Activated CD4-positive, CD25-positive, alpha-beta regulatory T cell treated with anti-CD3 and anti-CD28 coated beads, Interleukin-2, amount 50 U/mL, for 16 hours (primary cell): ENCODE results near the gene SLC26A9.

Experiments used
- DNase-seq: peaks from one replicate; pipeline ENCODE4 v3.0.0-alpha.2; 2020; ENCODE audit warnings: low read depth, low spot score

The SLC26A9 gene

DNA sequence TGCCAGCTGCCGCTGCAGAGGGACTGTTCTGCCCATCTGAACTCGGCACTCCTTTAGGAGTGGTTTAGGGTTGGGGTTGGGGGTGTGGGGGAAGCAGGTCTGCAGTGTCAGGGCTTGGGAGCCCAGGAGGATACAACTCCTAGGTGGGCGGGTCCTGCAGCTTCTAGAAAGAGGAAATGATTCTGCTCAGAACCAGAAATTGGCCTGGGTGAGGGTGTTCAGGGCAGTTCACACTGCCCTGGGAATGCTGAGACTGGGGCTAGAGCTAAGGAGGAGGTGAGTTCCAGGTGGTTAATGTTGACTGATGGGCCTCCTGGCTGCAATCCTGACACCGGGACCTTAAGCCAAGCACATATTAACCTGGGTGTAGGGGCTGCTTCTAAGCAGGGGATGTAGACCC is 4.8 kb upstream of the SLC26A9 start:
- DNase-seq, result no peak

DNA sequence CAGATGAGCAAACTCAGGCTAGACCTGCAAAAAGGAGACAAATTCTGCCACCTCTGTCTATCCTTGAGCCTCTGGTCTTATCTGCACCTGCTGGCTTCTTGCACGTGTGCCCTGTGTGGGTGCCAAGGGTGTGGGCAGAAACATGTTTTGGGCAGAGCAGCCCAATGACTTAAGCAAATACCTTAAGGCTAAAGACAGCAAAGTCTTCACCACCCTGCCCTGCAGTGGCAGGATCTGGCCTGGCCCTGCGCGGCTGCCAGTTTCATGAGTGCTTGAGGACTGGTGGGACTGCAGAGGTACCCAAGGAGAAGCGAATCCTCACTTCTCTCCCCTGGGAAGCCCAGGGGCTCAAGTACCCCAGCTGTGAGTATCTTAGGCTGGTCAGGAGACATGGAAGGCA is 3.8 kb upstream of the SLC26A9 start:
- DNase-seq, result no peak

GRCh38 chr1:205945069-205945468 is 1.8 kb upstream of the SLC26A9 start:
- no peak for DNase-seq

DNA sequence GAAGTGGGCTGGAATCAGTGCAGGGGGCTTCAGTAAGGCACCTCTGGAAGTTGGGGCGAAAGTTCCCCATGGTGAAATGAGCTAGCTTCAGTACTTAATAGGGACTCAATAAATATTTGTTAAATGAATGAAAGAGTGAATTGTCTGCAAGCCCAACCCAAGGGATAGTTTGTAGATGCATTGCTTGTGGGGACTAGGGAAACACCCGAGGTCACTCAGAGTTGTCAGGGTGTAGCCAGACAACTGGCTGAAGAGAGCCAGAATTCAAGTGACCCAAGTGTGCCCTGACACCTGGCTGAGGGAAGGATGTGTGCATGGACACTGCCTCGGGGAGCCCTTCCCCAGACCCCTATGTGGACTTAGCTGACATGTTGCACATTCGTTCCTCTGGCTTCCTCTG is 1.3 kb upstream of the SLC26A9 start:
- DNase-seq, result no peak

DNA sequence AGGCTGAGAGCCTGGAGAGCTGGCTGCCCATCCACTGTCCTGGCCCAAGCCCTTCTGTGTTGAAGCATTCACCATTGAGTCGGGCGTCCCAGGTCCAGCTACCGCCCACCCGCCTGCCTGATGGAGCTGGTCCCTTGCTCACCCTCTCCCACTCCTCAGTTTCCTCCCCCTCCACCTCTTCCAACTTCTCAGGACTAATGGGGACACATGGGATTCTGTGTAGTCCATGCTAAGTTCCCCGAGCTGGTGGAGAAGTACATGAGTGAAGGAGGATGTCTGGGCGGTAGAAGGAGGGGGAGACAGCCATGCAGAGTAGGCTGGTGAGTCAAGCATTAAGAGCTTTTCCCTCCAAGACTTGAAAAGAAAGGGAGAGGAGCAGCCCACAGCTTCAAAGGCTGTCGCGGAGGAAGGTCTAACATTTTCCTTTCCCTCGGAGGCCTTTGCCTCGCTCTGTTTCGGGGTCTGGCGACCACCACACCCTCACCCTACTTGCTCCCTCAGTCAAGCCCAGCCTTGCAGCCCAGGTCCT is 561 bp downstream of the SLC26A9 start:
- no peak for DNase-seq

- DNase-seq, result no peak
Measured at GRCh38 chr1:205940710-205941109, 2.5 kb downstream of the SLC26A9 start.

DNA sequence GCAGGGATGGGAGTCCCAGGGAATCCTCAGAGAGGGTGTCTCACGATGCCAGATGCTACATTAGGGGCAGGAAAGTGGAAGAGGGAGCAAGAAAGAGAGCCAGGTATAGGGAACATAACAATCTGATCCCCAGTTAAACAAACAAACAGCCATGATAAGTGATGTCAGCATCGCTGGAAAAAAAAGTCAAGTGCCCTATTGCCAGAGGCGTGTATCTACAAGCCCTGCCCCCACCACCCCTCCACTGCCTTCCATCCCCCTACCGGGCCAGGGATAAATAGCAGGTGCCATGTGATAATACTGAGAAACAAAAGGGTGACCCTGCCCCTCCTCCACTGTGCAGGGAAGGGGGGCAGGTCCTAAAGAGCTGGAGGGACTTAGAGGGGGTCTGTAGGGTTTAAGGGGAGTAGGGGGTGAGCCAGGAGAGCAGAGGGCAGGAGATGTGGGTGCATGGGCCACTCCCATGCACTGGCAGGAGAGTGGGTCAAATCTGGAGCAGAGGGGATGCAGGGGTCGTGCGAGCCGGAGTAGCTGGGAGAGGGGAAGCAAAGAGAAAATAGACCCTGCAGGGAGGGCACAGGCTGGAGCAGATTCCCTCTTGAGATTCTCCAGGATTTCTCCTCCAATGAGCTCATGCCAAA is 3.4 kb downstream of the SLC26A9 start:
- no peak for DNase-seq

GRCh38 chr1:205938682-205939081 is 4.6 kb downstream of the SLC26A9 start:
- DNase-seq, result no peak

GRCh38 chr1:205936846-205937586 is 6.2 kb downstream of the SLC26A9 start:
- DNase-seq, result no peak

- DNase-seq, result no peak
Measured at GRCh38 chr1:205936311-205936710, 6.9 kb downstream of the SLC26A9 start.

GRCh38 chr1:205935869-205936268 is 7.4 kb downstream of the SLC26A9 start:
- DNase-seq, result no peak

DNA sequence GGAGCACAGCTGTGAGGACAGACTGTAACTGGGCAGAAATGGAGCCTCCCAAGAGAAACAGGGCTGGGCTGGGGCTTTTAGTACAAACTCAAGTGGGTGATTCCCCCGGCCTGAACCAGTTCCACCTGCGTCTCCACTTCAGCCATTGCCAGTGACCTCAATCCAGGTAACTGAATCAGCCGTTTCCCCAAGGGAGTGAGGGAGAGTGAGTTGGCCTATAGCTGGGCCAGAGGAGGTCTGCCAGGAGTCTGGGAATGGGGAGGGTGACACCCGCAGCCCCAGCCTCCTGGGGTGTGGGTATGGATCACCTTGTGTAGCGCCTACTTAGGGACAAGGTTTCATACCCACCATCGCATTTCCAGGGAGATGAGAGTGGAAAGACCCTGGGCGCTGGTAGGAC is 8.5 kb downstream of the SLC26A9 start:
- DNase-seq, result no peak

DNA sequence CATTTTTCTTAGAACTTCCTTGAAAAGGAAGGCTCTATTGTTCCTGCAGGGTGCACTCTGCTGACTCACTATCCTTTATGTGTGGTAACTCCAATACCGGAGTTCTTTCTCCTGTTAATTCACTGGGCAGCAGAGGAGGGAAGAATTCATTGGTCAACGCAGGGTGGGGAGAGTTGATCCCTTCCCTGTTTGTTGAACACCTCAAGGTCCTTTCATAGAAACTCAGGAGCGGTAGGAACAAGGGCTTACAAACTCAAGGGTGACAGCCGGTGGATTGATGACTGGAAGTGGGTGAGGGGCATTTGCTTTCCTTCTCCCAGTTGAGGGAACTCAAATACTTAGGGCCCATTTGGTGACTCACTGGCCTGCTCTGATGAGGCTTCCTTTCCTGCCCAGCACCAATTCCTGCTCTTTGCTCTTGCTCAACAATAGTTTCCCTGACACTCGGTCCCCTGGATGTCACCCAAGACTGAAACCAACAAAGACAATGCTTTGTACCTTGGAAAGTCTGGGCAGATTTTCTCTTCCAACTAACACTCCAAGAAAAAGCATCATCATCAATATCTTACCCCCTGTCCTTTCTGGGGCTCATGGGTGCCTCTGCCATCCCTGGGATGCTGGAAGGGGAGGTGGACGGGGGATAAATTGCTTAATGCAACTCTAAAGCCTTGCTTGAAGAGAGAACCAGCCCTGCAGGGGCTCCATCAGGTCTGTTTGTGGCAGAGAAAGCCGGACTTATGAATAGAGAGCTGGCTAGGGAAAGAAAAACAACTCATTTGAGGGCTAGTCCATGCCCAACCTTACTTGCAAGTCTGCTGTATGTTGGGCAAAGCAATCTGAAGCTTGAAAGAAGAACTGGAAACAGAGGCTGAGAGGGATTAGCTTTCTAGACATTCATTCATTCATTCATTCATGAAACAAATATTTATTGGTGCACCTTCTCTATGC is 9.3 kb downstream of the SLC26A9 start:
- DNase-seq, result no peak

DNA sequence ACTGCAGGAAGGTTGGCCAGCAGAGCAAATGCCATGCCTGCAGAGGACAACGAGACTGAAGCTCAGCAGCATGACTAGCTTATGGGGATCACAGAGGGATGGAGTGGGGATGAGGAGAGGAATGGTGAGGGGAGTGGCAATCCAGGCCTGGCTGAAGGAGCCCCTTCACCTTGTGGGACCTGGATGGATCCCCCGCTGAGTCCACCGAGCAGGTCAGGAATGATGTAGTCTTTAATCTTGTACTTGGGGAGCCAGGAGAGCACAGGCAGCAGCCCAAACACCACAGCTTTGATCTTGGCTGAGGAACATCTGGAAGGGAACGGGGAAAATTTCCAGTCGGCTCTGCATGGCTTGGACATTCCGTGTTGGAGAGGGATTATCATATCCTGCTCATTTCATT is 10.5 kb downstream of the SLC26A9 start:
- no peak for DNase-seq

GRCh38 chr1:205930799-205931281 is 12.4 kb downstream of the SLC26A9 start:
- DNase-seq, result no peak

- DNase-seq, result no peak
Measured at GRCh38 chr1:205930195-205930577, 13.1 kb downstream of the SLC26A9 start.

DNA sequence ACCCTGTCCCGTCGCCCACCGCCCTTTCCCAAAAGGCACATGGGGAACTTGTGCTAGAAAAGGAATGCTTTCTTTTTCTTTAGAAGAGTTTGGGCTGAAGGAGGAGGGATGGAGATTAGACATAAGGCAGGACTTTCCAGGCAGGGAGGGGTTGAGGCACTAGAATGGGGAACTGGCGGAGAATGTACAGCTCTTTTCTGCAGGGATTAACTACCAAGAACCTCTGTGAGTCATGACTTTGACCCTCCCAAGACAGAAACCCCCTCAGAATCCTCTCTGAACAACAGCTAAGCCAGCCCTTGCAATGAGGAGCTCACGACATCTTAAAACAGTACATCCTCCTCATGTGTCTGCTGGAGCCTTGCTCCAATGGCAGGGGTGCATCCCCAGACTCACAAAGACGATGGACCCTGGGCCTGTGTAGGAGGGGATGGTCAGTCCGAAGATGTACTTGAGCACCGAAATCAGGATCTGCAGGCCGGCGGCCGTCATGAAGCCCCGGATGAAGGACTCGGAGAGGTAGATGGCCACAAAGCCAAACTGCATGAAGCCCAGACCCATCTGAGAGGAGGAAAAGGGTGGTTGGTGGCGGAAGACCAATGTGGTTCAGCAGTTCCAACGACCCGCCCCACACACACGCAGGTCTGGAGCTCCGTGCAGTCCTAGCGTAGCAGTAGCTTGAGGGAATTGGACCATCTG is 13.6 kb downstream of the SLC26A9 start:
- DNase-seq, result no peak

GRCh38 chr1:205928317-205928716 is 14.9 kb downstream of the SLC26A9 start:
- no peak for DNase-seq

GRCh38 chr1:205927676-205928075 is 15.6 kb downstream of the SLC26A9 start:
- no peak for DNase-seq

GRCh38 chr1:205927247-205927646 is 16.0 kb downstream of the SLC26A9 start:
- no peak for DNase-seq

DNA sequence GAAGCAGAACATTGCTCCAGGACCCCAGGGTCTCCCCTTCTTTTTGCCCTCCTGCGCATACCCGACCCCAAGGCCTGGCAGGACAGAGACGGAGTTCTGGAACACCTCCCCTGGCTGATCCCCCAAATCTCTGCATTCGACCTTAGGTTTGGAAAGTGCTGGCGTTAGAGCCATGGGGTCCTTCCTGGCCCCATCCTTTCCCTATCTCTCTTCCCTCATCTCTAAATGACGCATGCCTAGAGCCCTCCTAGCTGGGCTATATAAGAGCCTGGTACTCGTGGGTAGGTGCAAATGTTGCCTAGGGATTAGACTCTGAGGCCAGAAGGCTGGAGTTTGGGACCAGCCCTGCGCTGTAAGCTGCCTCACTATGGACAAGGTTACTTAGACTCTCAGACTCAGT is 16.6 kb downstream of the SLC26A9 start:
- DNase-seq, result no peak
